Osteocyte (in vitro differentiated cells): ENCODE results near the gene RND2. TPM values are rescaled to one million over a fixed set of nuclear protein-coding genes. Genes with fewer than 3 reads are reported as not detected.

Experiments
- DNase-seq: peaks from one replicate; pipeline ENCODE4 v3.0.0; 2021; ENCODE audit warnings: mixed read lengths; ENCODE audit not compliant: unreplicated experiment; ENCODE audit errors: extremely low spot score
- H3K27ac Mint-ChIP-seq: one replicate; pipeline ENCODE4 v1.8.0; 2021; ENCODE audit warnings: mild to moderate bottlenecking, mixed read lengths; ENCODE audit not compliant: unreplicated experiment
- H3K27me3 Mint-ChIP-seq: one replicate; pipeline ENCODE4 v1.8.0; 2021; ENCODE audit warnings: mixed read lengths; ENCODE audit not compliant: unreplicated experiment
- H3K36me3 Mint-ChIP-seq: one replicate; pipeline ENCODE4 v1.8.0; 2021; ENCODE audit warnings: mixed read lengths; ENCODE audit not compliant: unreplicated experiment
- H3K4me1 Mint-ChIP-seq: one replicate; pipeline ENCODE4 v1.8.0; 2021; ENCODE audit warnings: mixed read lengths; ENCODE audit not compliant: unreplicated experiment
- H3K4me3 Mint-ChIP-seq: one replicate; pipeline ENCODE4 v1.8.0; 2021; ENCODE audit warnings: mild to moderate bottlenecking, moderate library complexity, mixed read lengths; ENCODE audit not compliant: unreplicated experiment
- H3K9me3 Mint-ChIP-seq: one replicate; pipeline ENCODE4 v1.8.0; 2021; ENCODE audit warnings: mixed read lengths; ENCODE audit not compliant: unreplicated experiment
- total RNA-seq: library from RNA; stranded (reverse); gene quantifications from 2 replicates; pipeline ENCODE4 v1.2.1, GENCODE V29; 2021
- TF ChIP-seq, protein P1 (sequence below): fragments of 200-600 bp; sonication (generic); IDR thresholded peaks from 2 replicates; pipeline ENCODE4 v1.5.0; 2021; ENCODE audit warnings: antibody characterized with exemption, mild to moderate bottlenecking, moderate library complexity

RND2 gene
- total RNA-seq, 1 donor from 2014 or later = 1.5 TPM

DNA sequence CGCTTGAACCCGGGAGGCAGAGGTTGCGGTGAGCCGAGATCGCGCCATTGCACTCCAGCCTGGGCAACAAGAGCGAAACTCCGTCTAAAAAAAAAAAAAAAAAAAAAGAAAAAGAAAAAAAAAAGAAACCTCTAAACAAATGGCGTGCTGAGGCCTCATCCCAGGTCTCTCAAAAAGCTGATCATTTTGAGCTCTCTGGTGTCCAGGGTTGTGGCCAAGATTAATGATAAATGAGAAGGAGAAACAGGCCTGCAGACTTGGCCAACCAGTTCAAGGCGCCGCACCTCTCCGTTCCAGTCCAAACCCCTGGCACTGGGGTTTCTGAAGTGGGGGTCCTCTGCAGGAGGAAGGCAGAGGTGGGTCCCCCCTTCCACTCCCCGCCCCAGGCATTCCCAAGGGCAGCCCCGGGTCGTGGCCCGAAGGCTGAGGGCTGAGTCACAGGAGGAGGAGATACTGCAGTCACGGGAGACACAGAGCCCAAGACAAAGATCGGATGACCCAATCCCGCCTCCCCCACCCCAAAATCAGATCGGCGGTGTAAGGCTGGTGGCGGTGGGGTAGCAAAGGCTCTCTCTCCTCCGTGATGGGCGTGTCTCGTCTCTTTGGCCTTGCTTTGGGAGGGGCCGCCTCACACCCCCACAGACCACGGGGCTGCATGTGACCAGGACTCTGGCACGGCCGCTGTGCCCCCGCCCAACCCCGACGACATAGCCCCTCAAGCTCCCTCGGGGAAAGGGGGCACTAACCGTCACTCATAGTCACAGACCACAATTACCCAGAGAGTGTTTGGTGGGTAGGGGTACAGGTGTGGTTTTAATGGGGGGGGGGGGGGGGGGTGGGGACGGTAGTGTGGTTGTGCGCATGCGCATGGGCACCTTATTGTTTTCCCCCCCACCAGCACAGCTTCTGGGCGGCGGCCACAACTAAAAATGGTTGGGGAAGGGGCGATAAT lies 4.0 kb upstream of the RND2 start:
- Mint-ChIP-seq H3K4me3 (peak overlapping the region; percentile 94), H3K36me3 (peaks cover 14% of the 10 kb centered on the region), H3K27ac (peak overlapping the region; percentile 96), H3K27me3 (no peaks in the 10 kb centered on the region), H3K9me3 (no peaks in the 10 kb centered on the region), H3K4me1 (peaks cover 31% of the 10 kb centered on the region)
- DNase-seq = no peak
- TF ChIP-seq, protein P1, sequence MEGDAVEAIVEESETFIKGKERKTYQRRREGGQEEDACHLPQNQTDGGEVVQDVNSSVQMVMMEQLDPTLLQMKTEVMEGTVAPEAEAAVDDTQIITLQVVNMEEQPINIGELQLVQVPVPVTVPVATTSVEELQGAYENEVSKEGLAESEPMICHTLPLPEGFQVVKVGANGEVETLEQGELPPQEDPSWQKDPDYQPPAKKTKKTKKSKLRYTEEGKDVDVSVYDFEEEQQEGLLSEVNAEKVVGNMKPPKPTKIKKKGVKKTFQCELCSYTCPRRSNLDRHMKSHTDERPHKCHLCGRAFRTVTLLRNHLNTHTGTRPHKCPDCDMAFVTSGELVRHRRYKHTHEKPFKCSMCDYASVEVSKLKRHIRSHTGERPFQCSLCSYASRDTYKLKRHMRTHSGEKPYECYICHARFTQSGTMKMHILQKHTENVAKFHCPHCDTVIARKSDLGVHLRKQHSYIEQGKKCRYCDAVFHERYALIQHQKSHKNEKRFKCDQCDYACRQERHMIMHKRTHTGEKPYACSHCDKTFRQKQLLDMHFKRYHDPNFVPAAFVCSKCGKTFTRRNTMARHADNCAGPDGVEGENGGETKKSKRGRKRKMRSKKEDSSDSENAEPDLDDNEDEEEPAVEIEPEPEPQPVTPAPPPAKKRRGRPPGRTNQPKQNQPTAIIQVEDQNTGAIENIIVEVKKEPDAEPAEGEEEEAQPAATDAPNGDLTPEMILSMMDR = no peak

DNA sequence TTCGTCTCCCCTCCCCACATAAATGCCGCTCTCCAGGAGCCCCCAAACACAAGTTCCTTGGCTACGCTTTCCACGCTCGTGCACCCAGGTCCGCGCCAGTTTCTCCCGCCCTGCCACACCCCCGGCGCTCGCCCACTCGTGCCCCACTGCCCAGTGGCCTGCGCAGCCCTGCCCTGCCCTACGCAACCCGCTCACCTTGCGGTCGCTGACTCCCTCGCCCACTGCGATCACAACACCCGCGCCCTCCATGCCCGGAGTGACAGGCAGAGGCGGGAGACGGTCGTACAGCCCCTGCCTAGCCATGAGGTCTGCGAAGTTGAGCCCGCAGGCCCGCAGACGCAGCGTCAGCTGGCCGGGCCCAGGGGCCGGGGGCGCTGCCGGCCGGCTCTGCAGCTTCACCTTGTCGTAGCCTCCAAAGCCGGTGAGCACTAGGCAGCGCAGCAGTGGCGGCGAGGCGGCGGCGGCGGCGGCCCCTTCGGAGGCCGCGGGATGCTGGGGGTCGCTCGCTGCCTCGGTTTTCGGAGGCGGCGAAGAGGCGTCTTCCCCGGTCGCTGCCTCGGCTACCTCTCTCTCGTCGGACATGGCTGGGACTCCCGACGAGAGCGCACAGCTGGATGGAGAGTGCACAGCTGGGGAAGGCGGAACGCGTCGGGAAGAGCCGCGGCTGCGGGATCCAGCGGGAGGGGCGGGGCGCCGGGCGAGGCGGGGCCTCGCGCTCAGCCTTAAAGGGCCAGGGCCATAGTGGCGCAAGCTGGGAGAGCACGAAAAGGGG lies 3.1 kb upstream of the RND2 start, which contains the start of gene VAT1:
Gene VAT1, minus strand, starts transcription at position 645 of the 772 bp plus-strand sequence. Its CDS starts 63 bp downstream, at position 582.
- Mint-ChIP-seq H3K36me3 (peaks cover 12% of the 10 kb centered on the region), H3K4me1 (peaks cover 35% of the 10 kb centered on the region), H3K9me3 (no peaks in the 10 kb centered on the region), H3K27ac (peak within 1 kb of the TSS; percentile 96), H3K27me3 (no peaks in the 10 kb centered on the region), H3K4me3 (peak within 1 kb of the TSS; percentile 94)
- TF ChIP-seq, protein P1 = no peak
- peak; percentile 90 for DNase-seq

DNA sequence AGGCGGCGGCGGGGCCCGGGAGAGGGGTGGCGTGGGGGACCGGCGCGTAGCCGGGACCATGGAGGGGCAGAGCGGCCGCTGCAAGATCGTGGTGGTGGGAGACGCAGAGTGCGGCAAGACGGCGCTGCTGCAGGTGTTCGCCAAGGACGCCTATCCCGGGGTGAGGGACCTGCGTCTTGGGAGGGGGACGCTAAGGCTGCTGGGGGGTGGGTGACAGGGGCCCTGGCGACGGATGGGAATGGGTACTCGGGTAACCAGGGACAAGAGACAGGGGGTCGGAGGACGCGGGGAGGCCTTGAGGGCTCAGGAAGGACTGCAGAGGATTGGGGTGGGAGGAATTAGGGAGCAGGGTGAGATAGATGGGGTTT lies 243 bp downstream of the RND2 start:
- peak overlapping the region; percentile 69 for H3K4me3 Mint-ChIP-seq
- H3K9me3 Mint-ChIP-seq = no peaks in the 10 kb centered on the region
- no peaks in the 10 kb centered on the region for H3K36me3 Mint-ChIP-seq
- no peak for DNase-seq
- H3K4me1 Mint-ChIP-seq = peaks cover 22% of the 10 kb centered on the region
- TF ChIP-seq, protein P1 = no peak
- H3K27me3 Mint-ChIP-seq = no peaks in the 10 kb centered on the region
- H3K27ac Mint-ChIP-seq = peak overlapping the region; percentile 18

DNA sequence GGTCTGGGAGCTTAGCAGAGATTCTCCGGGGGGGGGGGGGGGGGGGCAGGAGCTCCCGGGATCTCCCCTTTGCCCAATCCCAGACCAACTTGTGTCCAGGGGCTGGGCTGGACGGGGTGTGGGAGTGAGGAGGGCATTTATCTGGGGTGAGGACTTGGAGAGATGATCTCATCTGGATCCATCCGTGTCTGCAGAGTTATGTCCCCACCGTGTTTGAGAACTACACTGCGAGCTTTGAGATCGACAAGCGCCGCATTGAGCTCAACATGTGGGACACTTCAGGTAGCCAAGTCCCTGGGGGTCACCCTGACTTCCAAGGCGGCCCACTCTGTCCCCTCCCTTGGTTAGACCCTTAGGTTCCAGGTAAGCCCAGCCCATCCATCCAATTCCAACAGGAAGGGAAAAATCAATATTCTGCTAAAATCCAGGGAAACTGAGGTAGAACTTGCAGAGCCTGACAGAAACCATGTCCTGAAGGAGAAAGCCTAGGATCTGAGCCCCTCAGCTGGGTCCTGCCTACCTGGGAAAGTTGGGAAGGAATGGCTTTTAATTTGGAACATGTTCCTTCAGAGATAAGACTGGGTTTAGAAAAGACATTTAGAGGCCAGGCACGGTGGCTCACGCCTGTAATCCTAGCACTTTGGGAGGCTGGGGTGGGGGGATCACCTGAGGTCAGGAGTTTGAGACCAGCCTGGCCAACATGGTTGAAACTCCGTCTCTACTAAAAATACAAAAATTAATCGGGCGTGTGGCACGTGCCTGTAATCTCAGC lies 921 bp downstream of the RND2 start:
- peaks cover 17% of the 10 kb centered on the region for H3K4me1 Mint-ChIP-seq
- H3K4me3 Mint-ChIP-seq = peak overlapping the region; percentile 69
- TF ChIP-seq, protein P1 = no peak
- H3K27me3 Mint-ChIP-seq = no peaks in the 10 kb centered on the region
- no peak overlapping the region for H3K27ac Mint-ChIP-seq
- no peak for DNase-seq
- no peaks in the 10 kb centered on the region for H3K36me3 Mint-ChIP-seq
- H3K9me3 Mint-ChIP-seq = no peaks in the 10 kb centered on the region
